ENCODE measurements around the gene ABTB2.

The ABTB2 gene

GRCh38 chr11:34290926-34291325 lies 66.9 kb downstream of the ABTB2 start:
- no peak overlapping the region for H3K27ac ChIP-seq
- TF ChIP-seq ZFX (IDR thresholded peaks at IDR 0.05) (no peak), CTCF (conservative IDR thresholded peaks at IDR 0.05) (no peak)

DNA sequence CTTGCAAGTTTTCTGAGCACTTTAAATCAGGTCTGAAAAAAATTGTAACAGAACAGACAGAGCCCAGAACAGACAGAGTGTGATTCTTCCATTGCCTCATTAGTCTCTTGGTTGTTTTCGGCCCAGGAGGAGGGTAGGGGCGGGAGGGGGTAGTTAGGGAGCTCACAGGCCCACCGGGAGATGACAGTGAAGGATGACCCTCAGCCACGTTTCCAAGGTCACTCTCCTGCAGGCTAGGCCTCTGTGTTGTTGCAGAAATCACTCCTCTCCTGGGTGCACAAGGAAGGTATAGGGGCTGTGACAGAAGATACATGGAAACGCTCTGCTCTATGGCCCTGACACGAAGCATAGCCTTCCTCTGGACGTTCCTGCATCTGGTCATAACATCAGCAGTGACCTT lies 69.3 kb downstream of the ABTB2 start:
- H3K27ac ChIP-seq = no peak overlapping the region
- no peak for TF ChIP-seq ZFX (IDR thresholded peaks at IDR 0.05)
- TF ChIP-seq CTCF (conservative IDR thresholded peaks at IDR 0.05) = no peak

DNA sequence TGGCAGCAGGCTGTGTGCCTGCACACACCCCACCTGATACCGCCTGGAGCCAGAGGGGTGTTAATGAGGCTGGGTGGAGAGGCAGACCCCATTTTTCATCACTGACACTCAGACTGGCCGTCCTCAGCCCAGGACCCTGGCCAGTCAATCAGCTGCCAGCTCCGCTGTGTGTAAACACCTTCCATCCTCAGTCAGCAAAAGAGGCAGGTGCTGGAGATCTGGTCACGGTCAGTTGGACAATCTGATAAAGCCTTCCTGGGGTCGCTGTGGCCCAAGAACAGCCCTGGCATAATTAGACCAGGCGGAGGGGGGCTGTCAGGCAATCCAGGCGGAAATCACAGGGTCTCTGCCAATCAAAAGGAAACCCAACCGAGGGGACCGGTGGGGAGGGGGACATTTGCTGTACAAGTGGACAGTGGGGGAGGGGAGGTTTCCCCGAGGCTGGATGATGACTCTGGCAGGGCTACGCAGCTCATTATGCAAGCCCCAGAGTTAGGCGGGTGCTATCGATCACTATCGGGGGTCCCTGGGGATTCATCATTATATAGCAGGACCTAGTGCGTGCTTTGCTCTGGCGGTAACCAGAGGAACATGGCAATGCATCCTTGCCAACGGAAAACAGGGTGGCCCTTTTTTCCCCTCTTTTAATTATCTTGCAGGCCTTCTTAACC lies 72.9 kb downstream of the ABTB2 start:
- H3K27ac ChIP-seq = no peak overlapping the region
- TF ChIP-seq ZFX (IDR thresholded peaks at IDR 0.05) = no peak
- TF ChIP-seq CTCF (conservative IDR thresholded peaks at IDR 0.05) = no peak

- TF ChIP-seq ZFX (IDR thresholded peaks at IDR 0.05) (no peak), CTCF (conservative IDR thresholded peaks at IDR 0.05) (no peak)
- H3K27ac ChIP-seq = no peak overlapping the region
Observed at GRCh38 chr11:34284156-34284555, 73.7 kb downstream of the ABTB2 start.

DNA sequence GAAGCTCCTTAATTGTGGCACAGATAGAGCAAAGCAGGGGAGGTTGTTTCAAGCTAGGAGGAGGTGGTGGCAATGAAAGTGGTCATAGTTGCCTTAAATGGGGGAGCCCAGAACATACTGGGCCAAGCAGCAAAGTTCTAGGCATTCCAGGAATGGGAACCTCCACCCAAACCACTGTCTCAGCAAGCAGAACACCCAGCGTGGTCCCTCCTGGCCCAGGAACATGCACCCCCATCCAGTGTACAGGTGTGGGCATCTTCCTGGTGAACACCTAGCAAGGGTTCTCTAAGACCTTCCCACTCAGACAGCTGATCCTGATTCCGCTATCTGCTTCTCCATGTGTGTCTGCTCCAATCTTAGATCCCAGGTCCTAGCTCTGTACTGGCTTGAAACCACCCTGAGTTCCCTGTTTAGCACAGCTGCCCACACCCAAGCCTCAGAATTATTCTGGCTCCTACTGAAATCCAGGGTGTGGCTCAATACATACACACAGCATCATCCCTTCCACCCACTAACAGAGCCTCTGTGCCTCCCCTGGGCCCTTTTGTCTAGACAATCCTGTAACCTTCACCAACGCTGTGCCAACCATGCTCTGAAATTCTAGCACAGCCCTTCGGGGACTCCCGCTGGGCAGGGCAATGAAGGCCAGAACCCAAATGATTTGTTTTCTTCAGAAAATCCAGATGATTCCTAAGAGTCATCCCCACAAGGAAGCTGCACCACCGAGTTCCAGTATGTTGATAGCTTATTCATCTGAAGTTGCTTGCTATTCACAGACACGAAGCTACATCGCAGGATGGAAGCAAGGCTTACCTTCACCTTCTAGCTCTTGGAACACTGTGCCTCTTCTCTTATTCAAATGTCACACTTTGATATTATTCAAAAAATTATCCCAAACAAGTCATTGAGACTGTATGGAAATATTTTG lies 76.6 kb downstream of the ABTB2 start:
- H3K27ac ChIP-seq = no peak overlapping the region

GRCh38 chr11:34278693-34279297 lies 79.0 kb downstream of the ABTB2 start:
- H3K27ac ChIP-seq = no peak overlapping the region; the same call in 1 of the 2 replicates
- no peak for TF ChIP-seq ZFX (IDR thresholded peaks at IDR 0.05)
- no peak for TF ChIP-seq CTCF (conservative IDR thresholded peaks at IDR 0.05)

More for the DNA sequence above, 76.6 kb downstream of the ABTB2 start:
- TF ChIP-seq ZFX (IDR thresholded peaks at IDR 0.05) (no peak), CTCF (conservative IDR thresholded peaks at IDR 0.05) (no peak)

DNA sequence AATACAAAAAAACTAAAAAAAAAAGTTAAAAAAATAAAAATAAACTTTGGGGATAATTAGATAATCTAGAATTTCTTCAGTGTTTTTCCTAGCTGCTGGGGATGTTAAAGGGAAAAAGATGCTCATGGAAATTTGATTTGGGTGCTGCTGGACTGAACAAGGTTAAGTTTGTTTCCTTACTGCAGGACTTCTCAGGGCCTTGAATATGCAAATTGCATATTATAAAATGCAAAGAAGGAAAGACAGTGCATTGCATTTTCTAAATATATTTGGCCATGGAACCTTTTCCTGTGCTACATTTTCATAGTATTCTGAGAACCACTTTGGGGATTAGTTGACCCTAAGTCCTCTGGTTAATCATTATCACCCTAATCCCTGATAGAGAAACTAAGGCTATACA lies 79.6 kb downstream of the ABTB2 start:
- TF ChIP-seq CTCF (conservative IDR thresholded peaks at IDR 0.05) (no peak), ZFX (IDR thresholded peaks at IDR 0.05) (no peak)
- H3K27ac ChIP-seq = no peak overlapping the region; the same call in 1 of the 2 replicates
